ENCODE measurements around the gene EPGN. TPM values are rescaled to one million over a fixed set of nuclear protein-coding genes. Genes with fewer than 3 reads are reported as not detected.

EPGN gene
- polyA plus RNA-seq, 2 of the 4 experiments (the other 2 are of a cell fraction), result not detected

DNA sequence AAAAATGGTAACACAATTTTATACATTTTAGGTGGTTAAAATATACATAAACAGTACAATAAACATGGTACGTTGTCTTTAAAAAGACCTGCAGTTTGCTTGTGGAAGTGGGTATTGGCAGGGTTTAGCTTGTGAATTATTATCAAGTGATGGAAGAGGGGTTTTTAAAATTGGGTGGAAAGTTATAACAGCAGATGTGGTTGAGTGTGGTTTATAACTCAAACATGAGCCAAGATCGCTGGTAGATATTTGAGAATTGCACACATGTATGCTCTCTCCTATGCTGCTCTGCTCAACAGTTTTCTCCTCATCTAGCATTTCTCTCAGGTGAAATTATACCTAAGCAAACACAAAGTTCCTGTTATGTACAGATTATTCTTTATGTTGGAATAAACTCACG, 14.0 kb downstream of the EPGN start:
- DNase-seq (ENCODE audit: low read depth in 1 of 2, low spot score in 1 of 2), result no peak
- WGBS (ENCODE audit: missing lambda C conversion rate), result 89% methylated on average over 3 of the region's 3 CpGs
- Histone ChIP-seq H3K9me3 (no peaks in the 10 kb centered on the region), H3K4me2 (no peak overlapping the region), H3K4me3 (no peak overlapping the region), H3K4me1 (peaks cover 21% of the 10 kb centered on the region), H3K27ac (peak overlapping the region in 1 of 2 experiments; percentile 39; a peak in 1 of 6 replicates)
- POLR2A ChIA-PET, result no interaction called here
- CTCF ChIA-PET, result interaction anchor here (1.6 to 7.9 kb wide), 4 partner anchors 15 to 350 kb away, joined by 7 to 136 read pairs (median 21); partner anchors contain the start of gene EREG
- TF ChIP-seq ESRRA (IDR thresholded peaks at IDR 0.05; ENCODE audit: borderline replicate concordance, low read length), result no peak
- no peak for TF ChIP-seq RARB (CRISPR knock-in tag; IDR thresholded peaks at IDR 0.05)
- no peak for TF ChIP-seq EP300 (IDR thresholded peaks at IDR 0.05)
- no peak for TF ChIP-seq POLR2A (IDR thresholded peaks at IDR 0.05; ENCODE audit: low read length)
- TF ChIP-seq ZNF302 (CRISPR knock-in tag; IDR thresholded peaks at IDR 0.05), result no peak
- TF ChIP-seq, protein P1, sequence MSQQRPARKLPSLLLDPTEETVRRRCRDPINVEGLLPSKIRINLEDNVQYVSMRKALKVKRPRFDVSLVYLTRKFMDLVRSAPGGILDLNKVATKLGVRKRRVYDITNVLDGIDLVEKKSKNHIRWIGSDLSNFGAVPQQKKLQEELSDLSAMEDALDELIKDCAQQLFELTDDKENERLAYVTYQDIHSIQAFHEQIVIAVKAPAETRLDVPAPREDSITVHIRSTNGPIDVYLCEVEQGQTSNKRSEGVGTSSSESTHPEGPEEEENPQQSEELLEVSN (IDR thresholded peaks at IDR 0.05; ENCODE audit: borderline replicate concordance, low read depth), result no peak
- TF ChIP-seq CEBPB (IDR thresholded peaks at IDR 0.05), result no peak
- TF ChIP-seq, protein P2, sequence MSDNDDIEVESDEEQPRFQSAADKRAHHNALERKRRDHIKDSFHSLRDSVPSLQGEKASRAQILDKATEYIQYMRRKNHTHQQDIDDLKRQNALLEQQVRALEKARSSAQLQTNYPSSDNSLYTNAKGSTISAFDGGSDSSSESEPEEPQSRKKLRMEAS (IDR thresholded peaks at IDR 0.05), result no peak
- TF ChIP-seq NPAS2 (CRISPR knock-in tag; IDR thresholded peaks at IDR 0.05; ENCODE audit: borderline replicate concordance), result no peak
- TF ChIP-seq CBX2 (IDR thresholded peaks at IDR 0.05; ENCODE audit: borderline replicate concordance, low read depth), result no peak
- TF ChIP-seq GATA3 (IDR thresholded peaks at IDR 0.05; ENCODE audit: borderline replicate concordance), result no peak
- no peak for ATAC-seq
- FAIRE-seq, result no peak

DNA sequence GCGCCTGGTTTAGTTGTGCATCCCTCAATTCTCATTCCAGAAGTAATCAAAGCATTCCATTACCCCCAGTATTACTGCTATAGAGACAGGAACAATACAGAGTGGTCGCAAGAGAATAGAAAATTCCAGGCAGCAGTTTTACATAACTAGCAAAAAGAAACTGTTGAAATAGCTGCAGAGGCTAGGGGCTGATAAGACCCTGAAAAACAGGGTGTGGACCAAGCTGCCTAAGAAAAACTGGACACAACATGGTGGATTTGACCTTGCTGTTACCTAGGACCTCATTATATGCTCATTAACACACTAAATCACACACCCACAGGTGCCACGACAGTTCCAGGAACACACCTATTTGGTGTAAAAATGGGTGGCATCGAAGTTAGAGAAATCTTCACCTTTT, 15.4 kb downstream of the EPGN start:
- 97% methylated on average over 4 of the region's 4 CpGs for WGBS (ENCODE audit: missing lambda C conversion rate)
- TF ChIP-seq TP53 (CRISPR knock-in tag; IDR thresholded peaks at IDR 0.05), result no peak
- TF ChIP-seq, protein P3, sequence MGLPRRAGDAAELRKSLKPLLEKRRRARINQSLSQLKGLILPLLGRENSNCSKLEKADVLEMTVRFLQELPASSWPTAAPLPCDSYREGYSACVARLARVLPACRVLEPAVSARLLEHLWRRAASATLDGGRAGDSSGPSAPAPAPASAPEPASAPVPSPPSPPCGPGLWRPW (IDR thresholded peaks at IDR 0.05), result no peak
- no peak for TF ChIP-seq ZNF302 (CRISPR knock-in tag; IDR thresholded peaks at IDR 0.05)
- TF ChIP-seq ESRRA (IDR thresholded peaks at IDR 0.05; ENCODE audit: borderline replicate concordance, low read length), result no peak
- no peak for TF ChIP-seq HOXB13 (CRISPR knock-in tag; IDR thresholded peaks at IDR 0.05; ENCODE audit: low read depth)
- TF ChIP-seq CBX8 (IDR thresholded peaks at IDR 0.05), result no peak
- Histone ChIP-seq H3K9me3 (no peaks in the 10 kb centered on the region), H3K4me1 (peaks cover 21% of the 10 kb centered on the region), H3K4me3 (no peak overlapping the region), H3K4me2 (no peak overlapping the region), H3K27ac (peak overlapping the region in 1 of 2 experiments; percentile 12; a peak in 1 of 6 replicates)
- CTCF ChIA-PET, result interaction anchor here (1.7 kb wide), 1 partner anchor 352 kb away, joined by 9 read pairs; no protein-coding TSS in a partner anchor
- FAIRE-seq (no peak), ATAC-seq (no peak), DNase-seq (ENCODE audit: low read depth in 1 of 2, low spot score in 1 of 2) (no peak)
- POLR2A ChIA-PET, result no interaction called here

DNA sequence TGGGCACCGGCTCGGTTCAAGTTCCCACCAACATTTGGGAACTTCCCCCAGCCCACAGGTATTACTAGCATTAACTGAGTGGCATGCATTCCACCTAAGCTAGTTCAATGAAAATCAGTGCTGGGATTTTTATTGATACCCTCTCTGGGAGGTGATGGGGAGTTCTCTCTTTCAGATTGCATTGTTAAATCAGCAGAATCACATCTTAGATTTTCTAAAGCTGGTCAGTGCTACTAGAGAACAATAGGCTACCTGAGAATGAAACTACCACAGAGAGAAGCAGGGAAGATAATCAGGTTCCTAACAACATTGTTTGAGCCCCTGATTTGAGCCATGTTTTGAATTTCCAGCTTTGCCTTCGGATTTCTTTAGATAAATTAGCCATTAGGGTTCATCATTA, 16.0 kb downstream of the EPGN start:
- WGBS (ENCODE audit: missing lambda C conversion rate), result 71% methylated on average over 3 of the region's 3 CpGs
- ChIA-PET CTCF (interaction anchor here (1.7 kb wide), 1 partner anchor 351 kb away, joined by 9 read pairs; no protein-coding TSS in a partner anchor), POLR2A (no interaction called here)
- FAIRE-seq (no peak), DNase-seq (ENCODE audit: low read depth in 1 of 2, low spot score in 1 of 2) (no peak), ATAC-seq (no peak)
- Histone ChIP-seq H3K4me3 (no peak overlapping the region), H3K27ac (peak overlapping the region in 1 of 2 experiments; percentile 52; a peak in 2 of 6 replicates), H3K9me3 (no peaks in the 10 kb centered on the region), H3K4me1 (peaks cover 21% of the 10 kb centered on the region), H3K4me2 (0 out of 3 replicates have a peak overlapping the region, but pooled peaks have one; percentile 28)
- TF ChIP-seq TP53 (CRISPR knock-in tag; IDR thresholded peaks at IDR 0.05), result no peak
- TF ChIP-seq, protein P2 (IDR thresholded peaks at IDR 0.05), result no peak
- TF ChIP-seq, protein P4, sequence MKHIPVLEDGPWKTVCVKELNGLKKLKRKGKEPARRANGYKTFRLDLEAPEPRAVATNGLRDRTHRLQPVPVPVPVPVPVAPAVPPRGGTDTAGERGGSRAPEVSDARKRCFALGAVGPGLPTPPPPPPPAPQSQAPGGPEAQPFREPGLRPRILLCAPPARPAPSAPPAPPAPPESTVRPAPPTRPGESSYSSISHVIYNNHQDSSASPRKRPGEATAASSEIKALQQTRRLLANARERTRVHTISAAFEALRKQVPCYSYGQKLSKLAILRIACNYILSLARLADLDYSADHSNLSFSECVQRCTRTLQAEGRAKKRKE (CRISPR knock-in tag; IDR thresholded peaks at IDR 0.05; ENCODE audit: low read depth), result no peak

DNA sequence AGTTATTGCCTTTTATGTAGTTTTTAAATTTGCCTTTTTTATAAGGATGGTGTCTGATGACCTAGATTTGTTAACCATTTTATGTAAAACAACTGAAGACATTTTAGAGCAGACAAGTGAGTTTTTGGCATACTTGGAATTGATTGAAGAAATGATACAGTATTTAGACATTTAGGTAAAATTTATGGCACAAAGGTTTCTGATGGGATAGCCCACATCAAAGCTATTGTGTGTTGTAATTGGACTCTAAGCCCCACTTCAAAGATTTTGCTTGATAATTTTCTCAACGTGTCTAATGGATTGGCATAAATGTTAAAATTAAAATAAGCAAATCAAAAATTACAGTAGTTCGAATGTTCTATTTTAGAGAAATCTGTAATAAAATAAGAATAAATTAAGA, 17.6 kb downstream of the EPGN start:
- Histone ChIP-seq H3K4me2 (no peak overlapping the region), H3K4me3 (no peak overlapping the region), H3K4me1 (peaks cover 10% of the 10 kb centered on the region), H3K9me3 (no peaks in the 10 kb centered on the region), H3K27ac (no peak overlapping the region)
- no peak for TF ChIP-seq TP53 (CRISPR knock-in tag; IDR thresholded peaks at IDR 0.05)
- TF ChIP-seq NFE2L2 (conservative IDR thresholded peaks at IDR 0.05; ENCODE audit: low read length), result no peak
- no peak for TF ChIP-seq HOXA7 (CRISPR knock-in tag; IDR thresholded peaks at IDR 0.05)
- TF ChIP-seq CEBPB (IDR thresholded peaks at IDR 0.05), result no peak
- TF ChIP-seq, protein P5, sequence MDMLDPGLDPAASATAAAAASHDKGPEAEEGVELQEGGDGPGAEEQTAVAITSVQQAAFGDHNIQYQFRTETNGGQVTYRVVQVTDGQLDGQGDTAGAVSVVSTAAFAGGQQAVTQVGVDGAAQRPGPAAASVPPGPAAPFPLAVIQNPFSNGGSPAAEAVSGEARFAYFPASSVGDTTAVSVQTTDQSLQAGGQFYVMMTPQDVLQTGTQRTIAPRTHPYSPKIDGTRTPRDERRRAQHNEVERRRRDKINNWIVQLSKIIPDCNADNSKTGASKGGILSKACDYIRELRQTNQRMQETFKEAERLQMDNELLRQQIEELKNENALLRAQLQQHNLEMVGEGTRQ (IDR thresholded peaks at IDR 0.05), result no peak
- TF ChIP-seq ZSCAN20 (CRISPR knock-in tag; IDR thresholded peaks at IDR 0.05), result no peak
- no peak for TF ChIP-seq KDM5A (IDR thresholded peaks at IDR 0.05)
- no peak for TF ChIP-seq RAD21 (conservative IDR thresholded peaks at IDR 0.05 in 1 of 2, IDR thresholded peaks at IDR 0.05 in 1 of 2)
- no peak for TF ChIP-seq HDAC2 (IDR thresholded peaks at IDR 0.05)
- TF ChIP-seq HEYL (CRISPR knock-in tag; IDR thresholded peaks at IDR 0.05), result no peak
- no peak for TF ChIP-seq CBX2 (IDR thresholded peaks at IDR 0.05; ENCODE audit: borderline replicate concordance, low read depth)
- TF ChIP-seq HOXB13 (CRISPR knock-in tag; IDR thresholded peaks at IDR 0.05; ENCODE audit: low read depth), result no peak
- no peak for TF ChIP-seq ZNF302 (CRISPR knock-in tag; IDR thresholded peaks at IDR 0.05)
- no peak for TF ChIP-seq CHD2 (IDR thresholded peaks at IDR 0.05; ENCODE audit: low read length, partially characterized antibody)
- TF ChIP-seq GATA3 (IDR thresholded peaks at IDR 0.05; ENCODE audit: borderline replicate concordance), result no peak
- TF ChIP-seq ZC3H11A (IDR thresholded peaks at IDR 0.05), result no peak
- no peak for TF ChIP-seq PHF8 (IDR thresholded peaks at IDR 0.05; ENCODE audit: borderline replicate concordance, low read depth)
- TF ChIP-seq, protein P3 (IDR thresholded peaks at IDR 0.05), result no peak
- no peak for TF ChIP-seq BHLHE40 (IDR thresholded peaks at IDR 0.05; ENCODE audit: low read depth, low read length)
- DNase-seq (ENCODE audit: low read depth in 1 of 2, low spot score in 1 of 2), result no peak
- FAIRE-seq, result no peak
- CTCF ChIA-PET, result no interaction called here
- POLR2A ChIA-PET, result no interaction called here
- WGBS (ENCODE audit: missing lambda C conversion rate), result 87% methylated on average over 2 of the region's 2 CpGs
- ATAC-seq, result no peak
